Stimulated activated CD4-positive, alpha-beta T cell treated with anti-CD3 and anti-CD28 coated beads, Interleukin-12 subunit alpha, Interleukin-12 subunit beta, amount 100 ng/mL, for 24 hours (primary cell): ENCODE measurements around the gene MEDAG.

Experiments used
- DNase-seq, 2 experiments: peaks; one replicate each; pipeline ENCODE4 v3.0.0-alpha.2; 2020; ENCODE audit warnings: low read depth in 2 of 2

Gene MEDAG

GRCh38 chr13:30872685-30873461, 33.2 kb upstream of the MEDAG start:
- DNase-seq = no peak

- no peak for DNase-seq
Measured at GRCh38 chr13:30873499-30873898, 32.6 kb upstream of the MEDAG start.

GRCh38 chr13:30874111-30874510, 32.0 kb upstream of the MEDAG start:
- DNase-seq = no peak

GRCh38 chr13:30874561-30874960, 31.5 kb upstream of the MEDAG start:
- DNase-seq = no peak

GRCh38 chr13:30877335-30877734, 28.7 kb upstream of the MEDAG start:
- DNase-seq = no peak

GRCh38 chr13:30880151-30880855, 25.8 kb upstream of the MEDAG start:
- DNase-seq = no peak

- DNase-seq = no peak
Measured at GRCh38 chr13:30880856-30881155, 25.3 kb upstream of the MEDAG start.

GRCh38 chr13:30881191-30881651, 24.9 kb upstream of the MEDAG start:
- no peak for DNase-seq

- DNase-seq = no peak
Measured at GRCh38 chr13:30882026-30882850, 23.8 kb upstream of the MEDAG start.

- no peak for DNase-seq
Measured at GRCh38 chr13:30882996-30883766, 22.9 kb upstream of the MEDAG start.

- DNase-seq = no peak
Measured at GRCh38 chr13:30884543-30884942, 21.5 kb upstream of the MEDAG start.

GRCh38 chr13:30889196-30889690, 16.8 kb upstream of the MEDAG start:
- no peak for DNase-seq

GRCh38 chr13:30892966-30893365, 13.1 kb upstream of the MEDAG start:
- no peak for DNase-seq

GRCh38 chr13:30895773-30896172, 10.3 kb upstream of the MEDAG start:
- DNase-seq = no peak

- DNase-seq = no peak
Measured at GRCh38 chr13:30898070-30898469, 8.0 kb upstream of the MEDAG start.

GRCh38 chr13:30898678-30899241, 7.3 kb upstream of the MEDAG start:
- no peak for DNase-seq

- no peak for DNase-seq
Measured at GRCh38 chr13:30900436-30900835, 5.6 kb upstream of the MEDAG start.

- no peak for DNase-seq
Measured at GRCh38 chr13:30900952-30901749, 4.9 kb upstream of the MEDAG start.

- no peak for DNase-seq
Measured at GRCh38 chr13:30904043-30904442, 2.0 kb upstream of the MEDAG start.

GRCh38 chr13:30906411-30907051, 460 bp downstream of the MEDAG start:
- DNase-seq = no peak
